Heart right ventricle (tissue), 16 donors: ENCODE data around the gene GOPC. TPM values are rescaled to one million over a fixed set of nuclear protein-coding genes. Genes with fewer than 3 reads are reported as not detected.

Experiments
- ATAC-seq, 8 donors: fragments of 200-7000 bp; cut with Tn5 transposase; one replicate each; pipeline ENCODE4 v1.9.1; 2020; ENCODE audit warnings: mild to moderate bottlenecking in 8 of 8, moderate library complexity in 8 of 8, moderate number of reproducible peaks in 1 of 8
- DNase-seq, 2 donors: peaks; one replicate each; pipeline ENCODE4 v3.0.0-alpha.2; 2020
- H3K27ac ChIP-seq, 10 donors: fragments of 200-600 bp; sonication (generic) in 2 of 10; one replicate each; pipeline versions ENCODE4 v1.5.0 to v1.8.0; 2020 to 2022; ENCODE audit warnings: mild to moderate bottlenecking in 3 of 10
- H3K27me3 ChIP-seq, 7 donors: fragments of 200-600 bp; one replicate each; pipeline ENCODE4 v1.8.0; 2021 to 2022; ENCODE audit warnings: mild to moderate bottlenecking in 2 of 7
- H3K36me3 ChIP-seq, 9 donors: fragments of 200-600 bp; sonication (generic) in 1 of 9; one replicate each; pipeline versions ENCODE4 v1.5.0 to v1.8.0; 2020 to 2022; ENCODE audit warnings: mild to moderate bottlenecking in 2 of 9
- H3K4me1 ChIP-seq, 9 donors: fragments of 200-600 bp; sonication (generic) in 1 of 9; one replicate each; pipeline versions ENCODE4 v1.5.0 to v1.8.0; 2020 to 2022; ENCODE audit warnings: mild to moderate bottlenecking in 4 of 9
- H3K4me3 ChIP-seq, 10 donors: fragments of 200-600 bp; sonication (generic) in 2 of 10; one replicate each; pipeline versions ENCODE4 v1.5.0 to v1.8.0; 2020 to 2022; ENCODE audit warnings: mild to moderate bottlenecking in 7 of 10, moderate library complexity in 2 of 10
- H3K9me3 ChIP-seq, 11 donors: fragments of 200-600 bp in 10 of 11; sonication (generic) in 2 of 11; one replicate each; pipeline versions ENCODE4 v1.5.0 to v1.8.0; 2013 to 2022; ENCODE audit warnings: mild to moderate bottlenecking in 2 of 11, control low read depth in 1 of 11, moderate library complexity in 1 of 11
- WGBS, 2 donors: extraction: QIAGEN DNeasy Blood & Tissue Kit; methylation state at CpG; one replicate each; pipeline ENCODE4 v1.1.7; 2013; ENCODE audit warnings: inconsistent platforms in 1 of 2; 5-methylcytosine and 5-hydroxymethylcytosine counted together
- intact Hi-C, 10 donors: fragments of 100-400 bp; cut with DNase I; formaldehyde crosslinking; loops; one replicate each; pipeline versions ENCODE4 v1.11.1 to v1.14.2; 2022
- polyA plus RNA-seq, 2 donors: library from polyadenylated mRNA; stranded (reverse); fragments of 200-250 nt; gene quantifications; one replicate each; pipeline ENCODE4 v1.2.3, GENCODE V29; 2013
- total RNA-seq, 10 donors: library from RNA; stranded (reverse); fragmentation: NEBNext Ultra II Directional in 3 of 10; extraction: Animal tissue kit (Norgen Biotek cat#: 25700) in 3 of 10; gene quantifications; one replicate each; pipeline versions ENCODE4 v1.2.1 to v1.2.4, GENCODE V29; 2021 to 2023
- TF ChIP-seq, protein P1 (sequence below), 9 donors: fragments of 200-600 bp; sonication (generic) in 2 of 9; IDR thresholded peaks; one replicate each; pipeline versions ENCODE4 v1.5.0 to v1.8.0; 2021 to 2022; ENCODE audit warnings: antibody characterized with exemption in 9 of 9, mild to moderate bottlenecking in 5 of 9, moderate library complexity in 1 of 9
- donor health status: Arrhythmogenic right ventricular cardiomyopathy.
- donor health status: ischemic (EF 13 %, LVEDD 7.1; RV severe dilation, severe dysfunction).
- donor health status: healthy with polysubstance abuse.
- donor health status: DM: no; HTN: yes; CAD: no.
- donor health status: DM: no; HTN: no; CAD: no.
- donor health status: ischemic (EF 25% LVEDD 6.9; RV normal size, moderate dysfunction).
- donor health status: ischemic (EF 25% LVEDD 5.7; RV mildly dilated, moderate dysfunction).
- donor health status: healthy.
- donor health status: DM: yes; HTN: yes; CAD: no.
- donor health status: Ischemic cardiomyopathy.
- donor health status: ischemic (EF 35%, LVEDD 5.7; RV mildly dilated, moderate dysfunction).
- donor health status: nonischemic (EF 11% LVEDD 7.7; RV severe dilation, severe dysfunction).
- donor health status: DM: yes; HTN: yes; CAD: no.
- donor health status: PGD.
- donor health status: ischemic (EF 29% LVEDD 5.4; RV normal size, mild dysfunction).
- donor health status: nonischemic (EF 23%, LVEDD 6.1; RV moderate dilation, normal function).

Gene GOPC
- total and polyA plus RNA-seq, 12 donors, result 11.1 to 32.8 (median 23.5) TPM

DNA sequence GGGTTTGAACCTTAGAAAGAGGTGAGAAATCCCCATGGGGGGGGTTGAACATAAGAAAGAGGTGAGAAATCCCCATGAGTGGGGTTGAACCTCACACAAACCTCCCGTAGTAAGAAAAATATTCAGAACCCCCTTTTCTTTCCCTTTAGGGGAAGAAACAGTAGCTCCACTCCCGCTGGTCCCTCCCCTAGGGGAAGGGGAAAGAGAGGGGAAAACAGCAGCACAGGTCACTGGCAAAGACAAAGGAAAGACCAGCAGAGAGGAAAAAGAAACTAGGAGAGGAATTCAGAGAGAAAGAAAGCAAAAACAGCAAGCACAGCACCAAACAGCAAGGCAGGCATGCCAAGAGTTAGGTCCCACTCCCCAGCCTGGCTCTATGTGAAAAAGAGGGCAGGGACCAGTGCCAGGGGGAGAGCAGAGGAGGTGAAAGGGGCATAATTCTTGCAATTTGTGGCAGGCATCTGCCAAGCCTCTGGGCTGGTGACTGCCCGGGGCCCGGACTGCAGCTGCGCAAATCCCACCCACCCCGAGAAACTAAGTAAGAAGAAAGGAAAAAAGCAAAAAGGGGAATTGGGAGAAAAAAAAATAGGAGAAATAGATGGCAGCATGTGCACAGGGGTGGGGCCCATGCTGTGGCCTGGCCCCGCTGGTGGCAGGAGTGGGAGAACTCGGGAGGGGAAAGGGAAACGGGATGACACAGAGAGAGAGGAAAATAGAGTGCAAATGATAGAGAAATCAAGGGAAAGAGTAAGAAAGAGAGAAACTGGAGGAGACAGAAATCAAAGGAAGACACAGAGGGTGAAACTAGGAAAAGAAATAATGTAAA lies 15.1 kb upstream of the GOPC start:
- Histone ChIP-seq H3K9me3 (no peaks in the 10 kb centered on the region), H3K27ac (no peak overlapping the region), H3K4me1 (no peaks in the 10 kb centered on the region), H3K4me3 (no peak overlapping the region), H3K27me3 (peaks cover 0 to 3% (median 0%) of the 10 kb centered on the region in 7 donors), H3K36me3 (no peaks in the 10 kb centered on the region)
- ATAC-seq, result no peak
- no peak for DNase-seq
- WGBS, 2 donors, result 83 to 85% methylated on average over 9 of the region's 9 CpGs
- intact Hi-C loops, result no loop called here
- TF ChIP-seq, protein P1, sequence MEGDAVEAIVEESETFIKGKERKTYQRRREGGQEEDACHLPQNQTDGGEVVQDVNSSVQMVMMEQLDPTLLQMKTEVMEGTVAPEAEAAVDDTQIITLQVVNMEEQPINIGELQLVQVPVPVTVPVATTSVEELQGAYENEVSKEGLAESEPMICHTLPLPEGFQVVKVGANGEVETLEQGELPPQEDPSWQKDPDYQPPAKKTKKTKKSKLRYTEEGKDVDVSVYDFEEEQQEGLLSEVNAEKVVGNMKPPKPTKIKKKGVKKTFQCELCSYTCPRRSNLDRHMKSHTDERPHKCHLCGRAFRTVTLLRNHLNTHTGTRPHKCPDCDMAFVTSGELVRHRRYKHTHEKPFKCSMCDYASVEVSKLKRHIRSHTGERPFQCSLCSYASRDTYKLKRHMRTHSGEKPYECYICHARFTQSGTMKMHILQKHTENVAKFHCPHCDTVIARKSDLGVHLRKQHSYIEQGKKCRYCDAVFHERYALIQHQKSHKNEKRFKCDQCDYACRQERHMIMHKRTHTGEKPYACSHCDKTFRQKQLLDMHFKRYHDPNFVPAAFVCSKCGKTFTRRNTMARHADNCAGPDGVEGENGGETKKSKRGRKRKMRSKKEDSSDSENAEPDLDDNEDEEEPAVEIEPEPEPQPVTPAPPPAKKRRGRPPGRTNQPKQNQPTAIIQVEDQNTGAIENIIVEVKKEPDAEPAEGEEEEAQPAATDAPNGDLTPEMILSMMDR (IDR thresholded peaks at IDR 0.05), result no peak

DNA sequence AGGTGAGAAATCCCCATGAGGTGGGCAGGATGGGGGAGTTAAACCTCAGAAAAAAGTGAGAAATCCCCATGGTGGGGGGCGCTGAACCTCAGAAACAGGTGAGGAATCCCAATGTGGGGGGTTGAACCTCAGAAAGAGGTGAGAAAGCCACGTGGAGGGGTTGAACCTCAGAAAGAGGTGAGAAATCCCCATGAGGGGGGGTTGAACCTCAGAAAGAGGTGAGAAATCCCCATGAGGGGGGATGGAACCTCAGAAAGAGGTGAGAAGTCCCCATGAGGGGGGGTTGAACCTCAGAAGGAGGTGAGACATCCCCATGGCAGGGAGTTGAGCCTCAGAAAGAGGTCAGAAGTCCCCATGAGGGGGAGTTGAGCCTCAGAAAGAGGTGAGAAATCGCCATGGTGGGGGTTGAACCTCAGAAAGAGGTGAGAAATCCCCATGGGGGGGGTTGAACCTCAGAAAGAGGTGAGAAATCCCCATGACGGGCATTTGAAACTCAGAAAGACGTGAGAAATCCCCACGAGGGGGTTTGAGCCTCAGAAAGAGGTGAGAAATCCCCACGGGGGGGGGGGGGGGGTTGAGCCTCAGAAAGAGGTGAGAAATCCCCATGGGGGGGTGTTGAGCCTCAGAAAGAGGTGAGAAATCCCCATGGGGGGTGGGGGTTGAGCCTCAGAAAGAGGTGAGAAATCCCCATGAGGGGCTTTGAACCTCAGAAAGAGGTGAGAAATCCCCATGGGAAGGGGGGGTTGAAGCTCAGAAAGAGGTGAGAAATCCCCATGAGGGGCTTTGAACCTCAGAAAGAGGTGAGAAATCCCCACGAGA lies 14.3 kb upstream of the GOPC start:
- TF ChIP-seq, protein P1 (IDR thresholded peaks at IDR 0.05), result no peak
- DNase-seq, result no peak
- H3K4me1 ChIP-seq, result no peaks in the 10 kb centered on the region
- H3K4me3 ChIP-seq, result no peak overlapping the region
- intact Hi-C loops, result no loop called here
- H3K27me3 ChIP-seq, result peaks cover 0 to 8% (median 0%) of the 10 kb centered on the region in 7 donors
- ATAC-seq, result no peak
- no peak overlapping the region for H3K27ac ChIP-seq
- H3K9me3 ChIP-seq, result no peaks in the 10 kb centered on the region
- H3K36me3 ChIP-seq, result no peaks in the 10 kb centered on the region
- 78 to 81% methylated on average over 8 of the region's 8 CpGs for WGBS, 2 donors

DNA sequence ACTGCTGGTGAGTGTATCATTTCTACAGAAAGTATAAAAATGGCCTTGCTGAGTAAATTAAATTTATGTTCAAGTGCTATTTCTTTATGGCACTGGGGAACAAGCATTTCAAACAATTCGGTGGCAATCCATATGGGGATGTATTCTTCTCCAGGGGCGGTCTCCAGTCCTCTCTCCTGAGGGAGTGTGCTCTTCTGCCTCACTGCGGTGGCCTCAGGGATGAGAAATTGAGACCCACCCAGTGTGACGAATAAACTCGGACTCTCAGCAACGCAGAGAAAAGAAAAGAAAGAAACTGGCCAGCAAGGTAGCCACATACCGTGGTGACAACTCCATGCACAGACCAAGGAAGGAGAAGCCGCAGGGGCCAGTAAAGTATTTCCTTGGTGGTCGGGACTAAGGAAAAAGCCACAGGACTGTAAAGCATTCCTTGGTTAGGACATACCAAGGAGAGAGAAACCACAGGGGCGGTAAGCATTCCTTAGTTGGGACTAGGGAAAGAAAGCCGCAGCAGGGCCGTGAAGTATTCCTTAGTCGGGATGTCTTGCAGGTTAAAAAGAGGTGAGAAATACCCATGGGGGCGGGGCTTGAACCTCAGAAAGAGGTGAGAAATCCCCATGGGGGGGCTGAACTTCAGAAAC lies 13.6 kb upstream of the GOPC start:
- intact Hi-C loops, result no loop called here
- TF ChIP-seq, protein P1 (IDR thresholded peaks at IDR 0.05), result no peak
- no peak overlapping the region for H3K27ac ChIP-seq
- peaks cover 0 to 8% (median 0%) of the 10 kb centered on the region in 7 donors for H3K27me3 ChIP-seq
- DNase-seq (no peak), ATAC-seq (no peak)
- no peak overlapping the region for H3K4me3 ChIP-seq
- 85 to 95% methylated on average over 14 of the region's 14 CpGs for WGBS, 2 donors
- no peaks in the 10 kb centered on the region for H3K4me1 ChIP-seq
- H3K36me3 ChIP-seq, result no peaks in the 10 kb centered on the region
- no peaks in the 10 kb centered on the region for H3K9me3 ChIP-seq

DNA sequence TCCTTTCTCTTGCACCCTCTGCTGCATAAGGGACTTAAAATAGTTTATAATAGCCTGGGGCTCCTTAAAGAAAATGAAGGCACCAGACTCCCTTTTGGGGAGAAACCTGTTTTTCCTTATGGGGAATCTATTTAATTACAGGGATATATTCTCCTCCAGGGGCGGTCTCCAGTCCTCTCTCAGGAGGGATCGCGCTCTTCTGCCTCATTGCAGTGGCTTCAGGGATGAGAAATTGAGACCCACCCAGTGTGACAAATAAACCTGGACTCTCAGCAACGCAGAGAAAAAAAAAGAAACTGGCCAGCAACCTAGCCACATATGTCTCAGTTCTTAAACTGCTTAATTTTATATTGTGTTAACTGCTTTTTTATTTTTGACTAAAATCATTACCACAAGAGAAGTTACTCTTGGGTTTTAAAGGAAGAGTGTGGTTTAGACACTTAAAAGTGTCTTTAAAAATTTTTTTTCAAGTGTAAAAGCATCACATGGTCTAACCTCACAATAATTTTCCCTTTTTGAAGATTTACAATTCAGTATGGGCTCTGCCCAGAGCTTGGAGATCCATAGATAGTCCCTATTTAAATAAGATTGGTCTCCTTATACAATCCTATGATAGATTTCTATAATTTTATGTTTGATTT lies 11.7 kb upstream of the GOPC start:
- no peak overlapping the region for H3K27ac ChIP-seq
- DNase-seq, result no peak
- H3K9me3 ChIP-seq, result no peaks in the 10 kb centered on the region
- WGBS, 2 donors, result 48 to 64% methylated on average over 4 of the region's 4 CpGs
- intact Hi-C loops, result no loop called here
- peaks cover 0 to 12% (median 2%) of the 10 kb centered on the region in 7 donors for H3K27me3 ChIP-seq
- H3K36me3 ChIP-seq, result no peaks in the 10 kb centered on the region
- H3K4me1 ChIP-seq, result no peaks in the 10 kb centered on the region
- TF ChIP-seq, protein P1 (IDR thresholded peaks at IDR 0.05), result no peak
- H3K4me3 ChIP-seq, result no peak overlapping the region
- ATAC-seq, result no peak
